Progenitor cell of endocrine pancreas (in vitro differentiated cells): ENCODE results near the gene SLC16A3. TPM values are rescaled to one million over a fixed set of nuclear protein-coding genes. Genes with fewer than 3 reads are reported as not detected.

Experiments used
- DNase-seq: peaks from one replicate; pipeline ENCODE4 v3.0.0; 2021; ENCODE audit warnings: low spot score; ENCODE audit not compliant: unreplicated experiment
- H3K27ac Mint-ChIP-seq: 2 replicates; pipeline ENCODE4 v1.8.0; 2021; ENCODE audit warnings: mild to moderate bottlenecking, moderate library complexity, mixed read lengths
- H3K27me3 Mint-ChIP-seq: 2 replicates; pipeline ENCODE4 v1.8.0; 2021; ENCODE audit warnings: mixed read lengths
- H3K36me3 Mint-ChIP-seq: 2 replicates; pipeline ENCODE4 v1.8.0; 2022; ENCODE audit warnings: mixed read lengths; ENCODE audit not compliant: insufficient read depth
- H3K4me1 Mint-ChIP-seq: 2 replicates; pipeline ENCODE4 v1.8.0; 2021; ENCODE audit warnings: low read depth, mixed read lengths
- H3K4me3 Mint-ChIP-seq: 2 replicates; pipeline ENCODE4 v1.8.0; 2021; ENCODE audit warnings: low read depth, mild to moderate bottlenecking, moderate library complexity, mixed read lengths
- H3K9me3 Mint-ChIP-seq: 2 replicates; pipeline ENCODE4 v1.8.0; 2021; ENCODE audit warnings: low read depth, mixed read lengths
- total RNA-seq: library from RNA; stranded (reverse); gene quantifications from 2 replicates; pipeline ENCODE4 v1.2.1, GENCODE V29; 2021
- TF ChIP-seq, protein P1 (sequence below): fragments of 200-600 bp; sonication (generic); IDR thresholded peaks from one replicate; pipeline ENCODE4 v1.5.0; 2021; ENCODE audit warnings: antibody characterized with exemption, mild to moderate bottlenecking; ENCODE audit not compliant: unreplicated experiment

SLC16A3 gene
- total RNA-seq, 1 donor from 2014 or later: 5.4 TPM

GRCh38 chr17:82274134-82275020 is 45.5 kb downstream of the SLC16A3 start:
- peaks cover 47% of the 10 kb centered on the region for H3K4me1 Mint-ChIP-seq

GRCh38 chr17:82275326-82275725 is 46.5 kb downstream of the SLC16A3 start:
- TF ChIP-seq, protein P1, sequence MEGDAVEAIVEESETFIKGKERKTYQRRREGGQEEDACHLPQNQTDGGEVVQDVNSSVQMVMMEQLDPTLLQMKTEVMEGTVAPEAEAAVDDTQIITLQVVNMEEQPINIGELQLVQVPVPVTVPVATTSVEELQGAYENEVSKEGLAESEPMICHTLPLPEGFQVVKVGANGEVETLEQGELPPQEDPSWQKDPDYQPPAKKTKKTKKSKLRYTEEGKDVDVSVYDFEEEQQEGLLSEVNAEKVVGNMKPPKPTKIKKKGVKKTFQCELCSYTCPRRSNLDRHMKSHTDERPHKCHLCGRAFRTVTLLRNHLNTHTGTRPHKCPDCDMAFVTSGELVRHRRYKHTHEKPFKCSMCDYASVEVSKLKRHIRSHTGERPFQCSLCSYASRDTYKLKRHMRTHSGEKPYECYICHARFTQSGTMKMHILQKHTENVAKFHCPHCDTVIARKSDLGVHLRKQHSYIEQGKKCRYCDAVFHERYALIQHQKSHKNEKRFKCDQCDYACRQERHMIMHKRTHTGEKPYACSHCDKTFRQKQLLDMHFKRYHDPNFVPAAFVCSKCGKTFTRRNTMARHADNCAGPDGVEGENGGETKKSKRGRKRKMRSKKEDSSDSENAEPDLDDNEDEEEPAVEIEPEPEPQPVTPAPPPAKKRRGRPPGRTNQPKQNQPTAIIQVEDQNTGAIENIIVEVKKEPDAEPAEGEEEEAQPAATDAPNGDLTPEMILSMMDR: no peak
- H3K4me3 Mint-ChIP-seq: no peak overlapping the region
- no peaks in the 10 kb centered on the region for H3K9me3 Mint-ChIP-seq
- peaks cover 37% of the 10 kb centered on the region for H3K4me1 Mint-ChIP-seq
- peak overlapping the region; percentile 85 for H3K27ac Mint-ChIP-seq
- peaks cover 19% of the 10 kb centered on the region for H3K36me3 Mint-ChIP-seq
- DNase-seq: no peak
- H3K27me3 Mint-ChIP-seq: peaks cover 4% of the 10 kb centered on the region

More at GRCh38 chr17:82274134-82275020, 45.5 kb downstream of the SLC16A3 start:
- TF ChIP-seq, protein P1: no peak
- no peak for DNase-seq
- peak overlapping the region; percentile 89 for H3K4me3 Mint-ChIP-seq
- peak overlapping the region; percentile 87 for H3K27ac Mint-ChIP-seq
- peaks cover 24% of the 10 kb centered on the region for H3K36me3 Mint-ChIP-seq
- peaks cover 4% of the 10 kb centered on the region for H3K27me3 Mint-ChIP-seq
- no peaks in the 10 kb centered on the region for H3K9me3 Mint-ChIP-seq

- Mint-ChIP-seq H3K36me3 (peaks cover 10% of the 10 kb centered on the region), H3K4me1 (peaks cover 26% of the 10 kb centered on the region), H3K4me3 (no peak overlapping the region), H3K9me3 (no peaks in the 10 kb centered on the region), H3K27ac (peak overlapping the region; percentile 35), H3K27me3 (peaks cover 8% of the 10 kb centered on the region)
- TF ChIP-seq, protein P1: no peak
- DNase-seq: no peak
These were observed 48.1 kb downstream of the SLC16A3 start for GRCh38 chr17:82276938-82277337.

DNA sequence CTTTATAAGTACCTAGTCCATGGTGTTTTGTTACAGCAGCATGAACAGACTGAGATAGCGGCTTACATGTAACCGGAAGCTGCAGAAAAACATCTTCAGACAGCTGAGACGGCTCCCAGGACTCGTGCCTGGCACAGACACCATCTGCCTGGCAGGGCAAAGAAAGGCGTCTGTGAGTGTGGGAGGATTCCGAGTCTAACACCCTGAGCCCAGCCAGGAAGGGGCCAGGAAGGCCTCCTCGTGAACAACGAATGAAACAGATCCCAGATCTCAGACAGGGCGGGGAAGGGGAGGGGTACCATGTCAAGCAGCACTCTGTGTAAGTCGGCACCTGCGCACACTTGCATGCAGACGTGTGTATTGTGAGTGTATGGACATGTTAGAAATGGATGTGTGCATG is 49.0 kb downstream of the SLC16A3 start:
- no peak for DNase-seq
- Mint-ChIP-seq H3K27me3 (peaks cover 8% of the 10 kb centered on the region), H3K4me1 (peaks cover 20% of the 10 kb centered on the region), H3K4me3 (no peak overlapping the region), H3K9me3 (no peaks in the 10 kb centered on the region), H3K27ac (no peak overlapping the region), H3K36me3 (peaks cover 4% of the 10 kb centered on the region)
- TF ChIP-seq, protein P1: no peak

DNA sequence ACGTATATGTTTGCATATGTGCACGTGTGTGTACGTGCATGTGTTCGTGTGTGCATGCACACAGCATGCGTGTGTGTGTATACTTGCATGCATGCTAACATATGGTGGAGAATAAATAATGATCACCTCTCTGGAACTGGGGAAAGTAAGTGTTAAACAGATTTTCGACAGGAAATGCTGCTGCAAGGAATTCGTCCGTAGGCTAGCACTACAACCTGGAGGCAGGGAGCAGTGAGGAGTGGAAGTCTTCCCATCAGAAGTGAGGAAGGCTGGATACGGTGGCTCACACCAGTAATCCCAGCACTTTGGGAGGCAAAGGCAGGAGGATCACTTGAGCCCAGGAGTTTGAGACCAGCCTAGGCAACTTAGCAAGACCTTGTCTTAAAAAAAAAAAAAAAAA is 49.5 kb downstream of the SLC16A3 start:
- peaks cover 4% of the 10 kb centered on the region for H3K36me3 Mint-ChIP-seq
- H3K9me3 Mint-ChIP-seq: no peaks in the 10 kb centered on the region
- no peak for DNase-seq
- peaks cover 10% of the 10 kb centered on the region for H3K27me3 Mint-ChIP-seq
- peak overlapping the region; percentile 94 for H3K27ac Mint-ChIP-seq
- H3K4me1 Mint-ChIP-seq: peaks cover 20% of the 10 kb centered on the region
- no peak overlapping the region for H3K4me3 Mint-ChIP-seq
- TF ChIP-seq, protein P1: no peak
